HG02763 (cell line): ENCODE measurements around the gene WDR35.

ENCODE experiments used
- ATAC-seq: cut with Tn5 transposase; IDR thresholded peaks from one replicate; pipeline ENCODE4 v1.9.1; 2021; ENCODE audit warnings: mild to moderate bottlenecking, moderate library complexity; ENCODE audit not compliant: unreplicated experiment

Gene WDR35

GRCh38 chr2:19872302-19872701, 117.6 kb downstream of the WDR35 start:
- no peak for ATAC-seq

GRCh38 chr2:19871836-19872235, 118.1 kb downstream of the WDR35 start:
- no peak for ATAC-seq

- ATAC-seq: no peak
Measured at GRCh38 chr2:19870792-19871191, 119.1 kb downstream of the WDR35 start.

- ATAC-seq: peak; percentile 71
Measured at GRCh38 chr2:19868701-19869580, 121.0 kb downstream of the WDR35 start.

GRCh38 chr2:19868224-19868623, 121.7 kb downstream of the WDR35 start:
- no peak for ATAC-seq

- peak; percentile 36 for ATAC-seq
Measured at GRCh38 chr2:19866771-19867170, 123.1 kb downstream of the WDR35 start.

- ATAC-seq: no peak
Measured at GRCh38 chr2:19865151-19865550, 124.8 kb downstream of the WDR35 start.

GRCh38 chr2:19864381-19864780, 125.5 kb downstream of the WDR35 start:
- ATAC-seq: no peak

- ATAC-seq: peak; percentile 52
Measured at GRCh38 chr2:19863303-19864041, 126.4 kb downstream of the WDR35 start.

GRCh38 chr2:19861813-19862212, 128.1 kb downstream of the WDR35 start:
- no peak for ATAC-seq
